HepG2 (cell line): ENCODE data around the gene CPT1C. TPM values are rescaled to one million over a fixed set of nuclear protein-coding genes. Genes with fewer than 3 reads are reported as not detected.

ENCODE experiments used
- ATAC-seq: fragments of 200-7000 bp; cut with Tn5 transposase; 3 replicates; pipeline ENCODE4 v1.9.1; 2020; ENCODE audit warnings: mild to moderate bottlenecking, moderate library complexity
- BruUV-seq: library from RNA; stranded (reverse); fragments of 400-500 nt; replicated peaks from 2 replicates; lab custom pipeline; 2021; lab: Mats Ljungman, UMichigan
- CTCF ChIA-PET: fragments of 300-600 bp; formaldehyde crosslinking; extraction: SDS; loops from one replicate; lab custom pipeline; 2021; ENCODE audit warnings: low total read pairs, inconsistent platforms, low intra/inter-chr PET ratio; lab: Yijun Ruan, JAX
- POLR2A ChIA-PET: fragments of 350-600 bp; sonication (Branson Sonifier 250); formaldehyde crosslinking; loops from one replicate; lab custom pipeline; 2020; ENCODE audit warnings: antibody characterized with exemption, inconsistent platforms; lab: Yijun Ruan, JAX
- DNase-seq: peaks from one replicate; pipeline ENCODE4 v3.0.0-alpha.2; 2015; ENCODE audit warnings: low spot score
- FAIRE-seq: peaks from 3 replicates; lab custom pipeline; 2011; peaks lifted over from hg19 to GRCh38; lab: Jason Lieb, UNC
- H2AFZ ChIP-seq: one replicate; pipeline ENCODE4 v1.6.1; 2011; ENCODE audit warnings: low read length, inconsistent platforms
- H3K27ac ChIP-seq: fragments of 300-600 bp; 3 replicates; pipeline ENCODE4 v1.8.0; 2011; ENCODE audit warnings: mixed run types, mild to moderate bottlenecking, mixed read lengths, low read length, inconsistent platforms; ENCODE audit not compliant: insufficient read depth; ENCODE audit errors: extremely low read length
- H3K27me3 ChIP-seq, 2 experiments: fragments of 200-600 bp in 1 of 2; 2 replicates in 1 of 2; 3 replicates in 1 of 2; pipeline versions ENCODE4 v1.6.0 to v1.8.0; 2011; ENCODE audit warnings: low read length in 2 of 2, mild to moderate bottlenecking in 2 of 2, moderate library complexity in 2 of 2, inconsistent platforms in 1 of 2; ENCODE audit not compliant: insufficient read depth in 2 of 2, control insufficient read depth in 1 of 2
- H3K36me3 ChIP-seq, 2 experiments: fragments of 200-600 bp in 1 of 2; replicated peaks in 1 of 2; 2 replicates in 1 of 2; 3 replicates in 1 of 2; pipeline versions ENCODE4 v1.5.1 to v1.8.0; 2011; ENCODE audit warnings: low read length in 2 of 2, inconsistent platforms in 1 of 2; ENCODE audit not compliant: insufficient read depth in 2 of 2, control insufficient read depth in 1 of 2
- H3K4me1 ChIP-seq: 2 replicates; pipeline ENCODE4 v1.5.1; 2012; ENCODE audit warnings: low read length, inconsistent platforms; ENCODE audit not compliant: insufficient read depth
- H3K4me2 ChIP-seq: 2 replicates; pipeline ENCODE4 v1.6.0; 2011; ENCODE audit warnings: low read depth, low read length, inconsistent platforms
- H3K4me3 ChIP-seq, 3 experiments: fragments of 200-600 bp in 1 of 3; sonication (generic), shearing (Covaris generic) in 1 of 3; replicated peaks in 1 of 3; 2 replicates each; pipeline ENCODE4 v1.5.1; 2011 to 2016; ENCODE audit warnings: low read length in 3 of 3, inconsistent platforms in 2 of 3, low read depth in 2 of 3, mild to moderate bottlenecking in 2 of 3, control low read depth in 1 of 3, mixed read lengths in 1 of 3; ENCODE audit not compliant: insufficient read depth in 1 of 3
- H3K79me2 ChIP-seq: one replicate; pipeline ENCODE4 v1.6.1; 2011; ENCODE audit warnings: low read length, inconsistent platforms; ENCODE audit not compliant: insufficient read depth
- H3K9ac ChIP-seq: 2 replicates; pipeline ENCODE4 v1.6.0; 2011; ENCODE audit warnings: mild to moderate bottlenecking, low read depth, low read length, inconsistent platforms; ENCODE audit not compliant: insufficient read depth
- H3K9me3 ChIP-seq: 2 replicates; pipeline ENCODE4 v1.5.1; 2012; ENCODE audit warnings: mild to moderate bottlenecking, low read length
- H4K20me1 ChIP-seq: 2 replicates; pipeline ENCODE4 v1.6.0; 2011; ENCODE audit warnings: inconsistent platforms, mild to moderate bottlenecking, low read length, moderate library complexity; ENCODE audit not compliant: insufficient read depth
- CBFB ChIP-seq: sonication (generic); formaldehyde crosslinking; IDR thresholded peaks from 2 replicates; pipeline ENCODE4 v1.4.0; 2020; ENCODE audit warnings: missing genetic modification reagents
- EP300 ChIP-seq, 3 experiments: sonication (generic) in 1 of 3; formaldehyde crosslinking in 1 of 3; IDR thresholded peaks; 2 replicates each; pipeline versions ENCODE4 v1.5.1 to v1.6.1; 2011 to 2020; ENCODE audit warnings: low read depth in 2 of 3, low read length in 2 of 3, borderline replicate concordance in 1 of 3, improper control_type of control experiment in 1 of 3, mild to moderate bottlenecking in 1 of 3, missing genetic modification reagents in 1 of 3, moderate library complexity in 1 of 3
- NAIF1 ChIP-seq: sonication (generic); formaldehyde crosslinking; IDR thresholded peaks from 2 replicates; pipeline ENCODE4 v1.5.0; 2020; ENCODE audit warnings: mild to moderate bottlenecking, missing genetic modification reagents, borderline replicate concordance
- POLR2AphosphoS5 ChIP-seq: IDR thresholded peaks from 2 replicates; pipeline ENCODE4 v1.6.1; 2012; ENCODE audit warnings: low read depth, low read length
- RXRB ChIP-seq: IDR thresholded peaks from 2 replicates; pipeline ENCODE4 v1.6.1; 2016; ENCODE audit warnings: borderline replicate concordance, missing genetic modification reagents, missing compliant biosample characterization
- SRF ChIP-seq: IDR thresholded peaks from 2 replicates; pipeline ENCODE4 v1.6.1; 2011; ENCODE audit warnings: mild to moderate bottlenecking, low read depth, low read length, moderate library complexity
- ZNF136 ChIP-seq: sonication (generic); formaldehyde crosslinking; IDR thresholded peaks from 2 replicates; pipeline ENCODE4 v1.8.1; 2022; ENCODE audit warnings: low read depth, mild to moderate bottlenecking, moderate library complexity, missing genetic modification reagents
- ZNF550 ChIP-seq: sonication (generic); formaldehyde crosslinking; IDR thresholded peaks from 2 replicates; pipeline ENCODE4 v1.4.0; 2020; ENCODE audit warnings: mild to moderate bottlenecking, missing genetic modification reagents, borderline replicate concordance
- ZNF564 ChIP-seq: sonication (generic); formaldehyde crosslinking; IDR thresholded peaks from 2 replicates; pipeline ENCODE4 v1.8.1; 2023; ENCODE audit warnings: mild to moderate bottlenecking, missing genetic modification reagents
- WGBS: methylation state at CpG from one replicate; pipeline ENCODE4 v1.1.6; 2017; ENCODE audit warnings: low lambda C conversion rate; 5-methylcytosine and 5-hydroxymethylcytosine counted together
- in situ Hi-C: cut with HindIII; loops from 2 replicates; pipeline ENCODE4 v1.10.0; 2017; ENCODE audit warnings: low pct_unique_long_range_greater_than_20kb; ENCODE audit not compliant: extremely low pct_ligation_motif_present
- intact Hi-C: fragments of 100-400 bp; cut with micrococcal nuclease; formaldehyde crosslinking; loops from one replicate; pipeline ENCODE4 v1.10.0; 2022; ENCODE audit not compliant: unreplicated experiment
- polyA plus RNA-seq, 8 experiments: library from polyadenylated mRNA; depleted of rRNA in 3 of 8; stranded (reverse) in 7 of 8; unstranded in 1 of 8; fragments of >200 nt; fragmentation: Illumina TruSeq in 4 of 8; extraction: Trizol in 4 of 8; gene quantifications; 2 replicates each; pipeline versions ENCODE4 v1.2.1 to v1.2.3, GENCODE V29; 2011 to 2016; ENCODE audit warnings: low read depth in 4 of 8, missing spikeins in 1 of 8, mixed read lengths in 1 of 8; ENCODE audit not compliant: insufficient read depth in 1 of 8
- total RNA-seq, 5 experiments: library from RNA; depleted of rRNA; stranded (reverse); fragments of >200 nt; fragmentation: Illumina TruSeq; extraction: Trizol; gene quantifications; 2 replicates each; pipeline ENCODE4 v1.2.3, GENCODE V29; 2016; ENCODE audit warnings: low read depth in 1 of 5
- TF ChIP-seq, protein P1 (sequence below): sonication (generic); formaldehyde crosslinking; conservative IDR thresholded peaks from 2 replicates; pipeline ENCODE4 v1.5.0; 2020; ENCODE audit warnings: missing genetic modification reagents

The CPT1C gene
- total and polyA plus RNA-seq, 2 of the 13 experiments (the other 11 are each of a cell fraction or from before 2014, with no cell fraction given) = 0.18 TPM; not detected in 1

DNA sequence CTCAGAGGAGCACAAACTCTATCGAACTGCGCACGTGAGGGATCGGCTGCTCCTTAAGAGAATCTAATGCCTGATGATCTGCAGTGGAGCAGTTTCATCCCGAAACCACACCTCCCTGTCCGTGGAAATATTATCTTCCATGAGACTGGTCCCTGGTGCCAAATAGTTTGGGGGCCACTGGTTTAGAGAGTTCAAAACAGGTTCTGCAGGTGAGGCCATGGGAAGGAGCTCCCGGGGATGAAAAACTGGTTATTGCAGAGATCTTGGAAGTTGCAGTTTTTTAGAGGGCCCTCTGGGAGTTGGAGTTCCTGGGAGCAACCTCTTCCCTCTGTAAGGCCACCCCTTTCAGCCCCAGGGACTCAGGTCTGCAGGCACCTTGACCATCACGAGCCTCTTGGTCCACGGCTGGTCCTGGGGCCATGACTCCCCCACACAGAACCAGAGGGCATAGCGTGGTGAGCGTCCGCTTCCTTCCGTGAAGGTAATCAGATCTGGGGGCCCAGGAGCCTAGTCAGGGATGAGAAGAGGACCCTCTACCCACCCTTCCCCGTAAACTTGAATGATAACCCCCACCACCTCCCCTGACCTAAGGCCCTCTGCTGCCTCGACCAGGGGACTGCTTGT, 30.5 kb upstream of the CPT1C start:
- Histone ChIP-seq H3K4me2 (no peak overlapping the region), H2AFZ (no peak overlapping the region), H3K9me3 (no peaks in the 10 kb centered on the region), H3K4me1 (peaks cover 27% of the 10 kb centered on the region), H3K79me2 (peaks cover 13% of the 10 kb centered on the region), H3K27ac (no peak overlapping the region), H3K4me3 (no peak overlapping the region), H3K9ac (no peak overlapping the region), H3K36me3 (peaks cover 18 to 65% of the 10 kb centered on the region in 2 experiments), H3K27me3 (no peaks in the 10 kb centered on the region; a peak in 1 of 5 replicates), H4K20me1 (peaks cover 5% of the 10 kb centered on the region; the same call in 1 of the 2 replicates)
- 94% methylated on average over 15 of the region's 15 CpGs for WGBS
- no peak for DNase-seq
- BruUV-seq = no TSS peak
- ATAC-seq = no peak
- no peak for FAIRE-seq
- TF ChIP-seq RXRB (CRISPR knock-in tag) (no peak), POLR2AphosphoS5 (no peak), NAIF1 (no peak), ZNF136 (CRISPR knock-in tag) (no peak), SRF (no peak), ZNF564 (CRISPR knock-in tag) (no peak), EP300 (IDR thresholded peaks at IDR 0.05; ENCODE audit: low read depth in 2 of 2, low read length in 2 of 2) (no peak), EP300 (CRISPR knock-in tag; IDR thresholded peaks at IDR 0.05; ENCODE audit: borderline replicate concordance) (no peak), CBFB (CRISPR knock-in tag) (no peak), ZNF550 (CRISPR knock-in tag) (no peak)
- TF ChIP-seq, protein P1, sequence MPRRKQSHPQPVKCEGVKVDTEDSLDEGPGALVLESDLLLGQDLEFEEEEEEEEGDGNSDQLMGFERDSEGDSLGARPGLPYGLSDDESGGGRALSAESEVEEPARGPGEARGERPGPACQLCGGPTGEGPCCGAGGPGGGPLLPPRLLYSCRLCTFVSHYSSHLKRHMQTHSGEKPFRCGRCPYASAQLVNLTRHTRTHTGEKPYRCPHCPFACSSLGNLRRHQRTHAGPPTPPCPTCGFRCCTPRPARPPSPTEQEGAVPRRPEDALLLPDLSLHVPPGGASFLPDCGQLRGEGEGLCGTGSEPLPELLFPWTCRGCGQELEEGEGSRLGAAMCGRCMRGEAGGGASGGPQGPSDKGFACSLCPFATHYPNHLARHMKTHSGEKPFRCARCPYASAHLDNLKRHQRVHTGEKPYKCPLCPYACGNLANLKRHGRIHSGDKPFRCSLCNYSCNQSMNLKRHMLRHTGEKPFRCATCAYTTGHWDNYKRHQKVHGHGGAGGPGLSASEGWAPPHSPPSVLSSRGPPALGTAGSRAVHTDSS (CRISPR knock-in tag) = no peak
- intact Hi-C loops (no loop called here), in situ Hi-C loops (no loop called here)
- POLR2A ChIA-PET = interaction anchor here (1.6 to 3.1 kb wide), 2 partner anchors 13 to 19 kb away, joined by 4 to 15 read pairs; partner anchors contain the start of genes RRAS and SCAF1
- CTCF ChIA-PET = no interaction called here
